HG03565 (cell line): ENCODE results near the gene P2RY2.

ENCODE experiments used
- ATAC-seq: cut with Tn5 transposase; IDR thresholded peaks from one replicate; pipeline ENCODE4 v1.9.1; 2021; ENCODE audit warnings: mild to moderate bottlenecking, moderate library complexity; ENCODE audit not compliant: unreplicated experiment

Gene P2RY2

GRCh38 chr11:73281201-73281741 lies 63.2 kb downstream of the P2RY2 start:
- no peak for ATAC-seq

GRCh38 chr11:73281796-73282660 lies 63.9 kb downstream of the P2RY2 start:
- no peak for ATAC-seq

DNA sequence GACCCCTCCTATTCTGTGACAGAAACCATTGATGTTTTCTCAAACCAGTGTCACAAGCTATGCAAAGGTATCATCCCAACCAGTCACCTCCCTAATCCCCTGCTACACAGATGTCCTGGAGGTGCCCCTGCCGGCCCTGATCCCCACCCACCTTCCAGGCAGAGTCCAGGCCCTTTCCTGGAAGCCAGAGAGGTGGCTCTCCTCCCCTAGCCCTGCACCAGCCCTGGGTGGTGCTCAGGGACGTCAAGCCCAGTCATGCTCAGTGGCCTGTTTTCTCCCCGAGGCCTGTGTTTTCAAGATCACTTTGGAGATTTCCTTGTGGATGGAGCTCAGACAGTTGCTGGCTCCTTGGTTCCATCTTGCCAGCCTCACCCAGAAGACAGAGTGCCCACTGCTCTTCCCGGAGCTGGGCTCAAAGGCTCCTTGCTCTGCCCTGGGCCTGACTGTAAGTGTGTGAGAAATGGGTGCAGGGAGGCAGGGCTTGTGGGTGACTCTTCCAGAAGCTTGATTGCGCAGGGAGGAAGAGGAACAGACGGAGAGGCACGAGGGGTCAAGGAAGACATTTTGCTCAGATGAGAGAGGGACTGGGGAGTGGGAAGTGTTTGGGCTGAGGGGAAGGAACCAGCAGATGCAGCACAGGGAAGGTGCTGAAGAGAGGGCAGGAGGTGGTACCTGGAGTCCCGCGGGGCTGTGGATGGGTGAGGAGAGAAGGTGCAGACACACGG lies 65.4 kb downstream of the P2RY2 start:
- no peak for ATAC-seq

GRCh38 chr11:73284106-73284505 lies 66.0 kb downstream of the P2RY2 start:
- ATAC-seq = no peak

- ATAC-seq = no peak
Observed at GRCh38 chr11:73285721-73286120, 67.6 kb downstream of the P2RY2 start.
